HK-2 (cell line): ENCODE data around the gene MRPL40.
"Not testable (repeated sequence)": the region's sequence is repeated elsewhere in the genome, so short reads cannot be mapped to it uniquely, and the experiment has no call there.

ENCODE experiments used
- DNase-seq: peaks from one replicate; pipeline ENCODE4 v3.0.0-alpha.2; 2018; ENCODE audit not compliant: unreplicated experiment

Gene MRPL40

DNA sequence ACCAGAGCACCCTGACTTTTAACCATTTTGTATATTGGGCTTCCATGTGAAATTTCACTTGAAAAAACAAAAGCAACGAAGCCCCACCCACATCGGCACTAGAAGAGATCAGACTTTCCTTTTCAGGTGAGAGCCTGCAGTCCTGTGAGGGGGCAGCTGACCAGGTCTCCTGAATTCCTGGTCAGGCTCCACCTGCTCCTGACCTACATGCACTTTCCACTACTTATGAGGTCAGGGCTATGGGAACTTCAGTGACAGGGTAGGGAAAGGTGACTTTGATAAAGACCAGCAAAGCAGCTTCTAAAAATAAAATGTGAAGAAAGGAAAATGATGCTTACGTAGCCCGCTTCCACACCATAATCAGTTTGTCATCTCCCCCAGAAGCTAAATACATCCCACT lies 25.5 kb upstream of the MRPL40 start:
- no peak for DNase-seq

DNA sequence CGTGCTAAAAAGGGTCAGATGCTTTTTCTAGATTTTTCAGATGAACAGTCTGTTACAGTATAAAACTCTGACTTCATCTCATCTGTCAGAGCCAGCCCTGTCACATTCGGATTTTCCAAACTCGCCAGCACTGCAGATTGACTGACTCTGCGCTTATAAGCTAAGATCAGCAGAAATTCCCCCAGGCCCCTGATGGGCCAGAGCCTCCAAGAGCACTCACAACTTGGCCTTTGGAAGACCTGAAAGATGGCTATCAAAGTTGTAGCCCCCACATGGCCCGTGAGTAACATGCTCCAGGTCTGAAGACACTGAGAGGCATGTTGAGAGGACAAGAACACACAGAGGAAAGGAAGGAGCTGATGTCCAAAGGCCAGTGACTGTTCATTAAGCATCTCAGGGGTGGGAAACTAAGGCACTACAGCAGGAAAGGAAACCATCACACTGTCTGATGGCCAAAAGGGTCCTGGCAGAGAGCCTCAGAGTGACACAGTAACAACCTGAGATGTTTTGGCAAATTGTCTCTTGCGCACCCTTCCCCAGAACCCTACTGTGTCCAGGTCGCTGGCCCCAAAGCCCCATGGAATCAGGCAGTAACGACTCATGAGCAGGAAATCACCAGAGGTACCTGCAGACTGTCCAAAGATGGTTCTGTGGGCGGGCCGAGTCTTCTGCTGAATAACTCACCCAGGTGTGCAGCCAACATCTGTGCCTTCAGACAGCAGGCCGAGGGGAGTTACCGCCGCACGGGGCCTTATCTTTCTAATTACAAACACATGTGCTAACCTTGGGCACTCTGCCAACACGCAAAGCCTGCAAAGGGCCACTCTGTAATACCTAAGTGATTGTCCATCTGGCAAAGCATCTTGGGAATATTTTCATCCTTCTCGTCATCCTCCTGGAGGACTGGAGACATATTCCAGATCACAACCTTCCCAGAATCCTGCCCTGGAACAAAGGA lies 24.4 kb upstream of the MRPL40 start:
- no peak for DNase-seq

DNA sequence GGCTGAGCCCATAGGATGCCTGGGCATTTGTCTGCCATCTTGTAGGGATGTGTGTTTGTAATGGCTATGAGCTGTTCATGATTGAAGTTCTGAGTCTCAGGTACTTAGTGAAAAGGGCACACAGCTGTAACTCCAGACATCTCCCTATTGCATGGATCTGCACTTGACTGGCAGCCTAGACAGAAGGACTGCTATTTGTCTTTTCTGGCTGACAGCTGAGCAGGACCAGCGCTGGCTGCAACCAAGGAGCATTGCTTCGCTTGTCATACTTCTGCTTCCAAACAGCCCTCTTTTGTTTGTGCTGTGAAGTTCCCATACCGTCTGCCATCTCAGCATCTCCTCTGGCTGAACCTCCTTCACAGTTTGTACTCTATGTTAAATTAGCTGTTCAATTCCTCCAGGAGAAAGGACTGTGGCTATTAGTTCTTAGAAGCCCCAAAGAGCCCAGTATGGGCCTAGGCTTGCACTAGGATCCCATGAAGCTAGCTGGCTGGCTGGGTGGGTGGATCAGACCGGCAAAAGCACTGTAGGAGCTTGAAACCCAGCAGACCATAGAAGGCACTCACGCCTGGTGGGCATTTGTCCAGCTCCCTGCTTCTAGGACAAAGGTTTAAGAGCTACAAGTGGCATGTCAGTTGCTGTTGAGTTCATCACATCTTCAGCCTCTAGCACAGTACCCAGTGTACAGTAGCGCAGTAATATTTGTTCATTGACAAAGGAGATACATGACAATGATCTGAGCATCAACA lies 21.2 kb upstream of the MRPL40 start:
- no peak for DNase-seq

DNA sequence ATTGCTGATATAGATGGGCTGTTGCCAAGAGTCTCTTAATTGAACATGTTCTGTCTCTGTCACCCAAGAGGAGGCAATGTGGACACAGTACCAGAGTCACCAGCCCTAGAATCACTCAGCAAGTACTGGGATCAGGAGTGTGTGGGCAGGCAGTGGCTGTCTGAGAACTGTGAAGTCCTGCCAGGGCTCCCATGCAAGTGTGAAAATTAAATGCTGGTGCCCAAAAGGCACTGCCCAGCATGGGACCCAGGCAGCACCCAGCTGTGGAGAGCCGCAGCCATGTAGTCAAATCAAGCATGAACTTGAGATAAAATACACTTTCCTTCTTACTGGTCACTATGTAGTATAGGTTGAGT lies 20.7 kb upstream of the MRPL40 start:
- no peak for DNase-seq

DNA sequence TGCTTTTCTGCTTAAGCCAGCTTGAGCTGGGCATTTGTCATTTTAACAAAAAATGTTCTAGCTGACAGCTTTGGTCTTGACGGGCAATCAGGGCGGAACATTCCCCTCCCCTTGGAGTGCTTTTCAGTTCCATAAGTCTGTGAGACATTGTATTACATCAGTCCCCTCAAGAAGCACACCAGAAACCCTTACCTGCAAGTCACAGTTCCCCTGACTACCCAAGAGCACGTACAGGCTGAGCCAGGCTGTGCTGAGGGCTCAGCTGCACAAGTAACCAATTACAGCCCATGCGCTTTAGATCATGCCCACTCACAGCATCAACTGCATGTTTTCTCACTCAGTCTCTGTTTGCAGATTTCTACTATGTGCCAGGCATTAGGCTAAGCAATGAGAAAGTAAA lies 19.9 kb upstream of the MRPL40 start:
- DNase-seq, result no peak

DNA sequence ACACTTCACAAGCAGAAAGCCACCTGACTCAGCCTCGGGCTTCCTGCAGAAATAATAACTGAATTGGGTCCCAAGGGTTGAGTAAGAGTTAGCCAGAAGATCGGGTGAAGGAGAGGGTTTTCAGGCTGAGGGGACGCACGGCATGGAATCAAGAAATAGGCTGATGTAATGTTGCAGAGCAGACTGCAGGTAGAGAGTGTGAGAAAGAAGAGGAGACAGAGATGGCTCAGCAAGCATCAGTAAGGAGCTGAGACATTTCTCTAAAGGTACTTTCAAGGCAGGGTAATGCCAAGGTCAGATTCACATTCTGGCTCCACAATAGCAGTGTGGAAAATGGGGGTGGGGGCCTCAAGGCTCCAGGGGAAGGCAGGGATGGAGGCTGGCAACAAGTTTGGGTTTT lies 19.4 kb upstream of the MRPL40 start:
- no peak for DNase-seq

DNA sequence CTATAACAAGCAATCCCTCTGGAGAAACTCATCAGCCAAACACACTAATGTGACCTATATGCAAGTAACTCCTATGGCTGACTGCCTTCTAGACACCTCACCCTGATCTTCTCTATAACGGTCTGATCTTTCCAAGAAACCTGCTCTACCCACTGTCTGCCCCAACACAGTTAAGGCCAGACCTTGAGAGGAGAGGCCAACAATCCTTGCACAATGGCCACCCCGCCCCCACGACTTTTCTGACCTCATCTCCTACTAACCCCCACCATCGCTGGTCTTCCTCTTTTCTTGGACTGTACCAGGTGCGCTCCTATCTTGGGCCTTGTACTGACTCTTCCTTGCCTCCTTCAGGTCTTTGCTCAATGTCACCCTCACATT lies 13.3 kb upstream of the MRPL40 start:
- no peak for DNase-seq

DNA sequence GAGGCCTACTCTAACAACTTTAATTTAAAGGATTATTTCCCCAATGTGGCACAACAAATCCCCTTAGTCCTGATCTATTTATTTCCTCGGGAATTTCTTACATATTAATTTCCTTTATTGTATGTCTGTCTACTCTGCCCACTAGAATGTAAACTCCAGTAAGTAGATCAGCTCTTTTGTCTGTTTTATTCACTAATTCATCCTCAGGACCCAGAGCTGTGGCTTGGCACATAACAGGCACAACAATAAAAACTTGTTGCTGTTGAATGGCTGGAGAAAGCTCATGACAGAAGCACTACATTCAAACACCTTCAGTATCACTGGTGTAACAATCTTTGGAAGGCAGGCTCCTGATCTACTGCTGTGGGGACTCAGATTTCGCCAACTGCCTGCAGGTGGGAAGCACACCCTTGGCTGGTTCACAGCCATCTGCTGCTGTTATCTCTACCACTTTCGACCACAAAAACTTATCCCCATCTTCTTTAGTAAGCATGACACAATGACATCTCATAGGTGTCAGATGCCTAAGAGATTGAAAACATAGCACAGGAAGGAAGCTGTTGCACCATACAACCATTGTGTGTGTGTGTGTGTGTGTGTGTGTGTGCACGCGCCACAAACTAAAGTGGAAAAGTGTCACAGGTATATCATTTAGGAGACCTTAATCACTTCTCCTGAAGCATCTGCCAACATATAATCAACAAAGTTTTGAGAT lies 12.7 kb upstream of the MRPL40 start:
- no peak for DNase-seq

DNA sequence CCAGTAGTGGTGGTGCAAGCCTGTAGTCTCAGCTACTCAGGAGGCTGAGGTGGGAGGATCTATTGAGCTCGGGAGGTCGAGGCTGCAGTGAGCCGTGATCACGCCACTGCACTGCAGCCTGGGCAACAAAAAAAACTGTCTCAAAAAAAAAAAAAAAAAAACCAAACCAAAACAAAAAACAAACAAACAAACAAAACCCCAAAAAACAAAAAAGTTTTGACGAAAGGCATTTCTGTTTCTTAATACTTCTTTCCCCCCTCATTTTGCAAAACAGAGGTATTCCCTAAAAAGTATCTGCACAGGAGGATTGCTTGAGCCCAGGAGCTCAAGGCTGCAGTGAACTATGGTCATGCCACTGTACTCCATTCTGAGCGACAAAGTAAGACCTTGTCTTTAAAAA lies 12.0 kb upstream of the MRPL40 start:
- no peak for DNase-seq

DNA sequence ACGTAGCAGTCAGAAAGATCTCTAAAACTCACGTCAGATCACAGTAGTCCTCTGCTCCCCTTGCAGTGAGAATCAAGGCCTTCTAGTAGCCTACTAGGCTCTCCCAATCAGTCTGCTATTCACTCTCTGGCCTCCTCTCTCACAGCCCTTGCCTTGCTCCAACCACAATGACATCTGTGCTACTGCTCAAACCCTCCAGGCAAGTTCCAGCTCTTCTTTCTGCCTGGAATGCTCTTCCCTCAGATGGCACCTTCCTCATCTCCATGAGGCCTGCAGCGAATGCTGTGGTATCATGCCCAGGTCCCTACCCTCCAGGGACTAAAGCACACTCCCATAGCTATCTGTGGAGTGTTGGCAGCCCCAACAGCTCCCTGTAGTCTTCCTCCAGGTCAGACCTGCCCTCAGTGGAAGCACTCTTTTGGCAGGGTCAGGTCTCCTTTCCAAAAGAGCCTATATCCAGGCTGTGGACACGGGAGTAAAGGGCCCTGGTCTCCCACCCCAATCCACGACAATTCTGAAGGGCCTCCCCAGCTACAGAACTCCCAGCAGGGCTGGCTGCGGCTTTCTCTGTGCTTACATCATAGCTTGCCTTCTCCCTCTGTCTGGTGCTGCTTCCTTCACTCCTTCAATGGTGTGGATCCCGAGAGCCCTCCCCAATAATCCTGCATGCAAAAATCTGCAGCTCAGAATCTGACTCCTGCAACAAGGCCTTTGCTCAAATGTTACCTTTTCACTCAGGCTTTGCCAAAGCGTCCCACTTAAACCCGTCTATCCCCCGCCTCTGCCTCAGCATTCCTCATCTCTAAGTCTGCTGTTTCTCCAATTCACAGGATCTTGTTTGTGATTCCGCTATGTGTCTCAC lies 9.7 kb upstream of the MRPL40 start:
- no peak for DNase-seq

DNA sequence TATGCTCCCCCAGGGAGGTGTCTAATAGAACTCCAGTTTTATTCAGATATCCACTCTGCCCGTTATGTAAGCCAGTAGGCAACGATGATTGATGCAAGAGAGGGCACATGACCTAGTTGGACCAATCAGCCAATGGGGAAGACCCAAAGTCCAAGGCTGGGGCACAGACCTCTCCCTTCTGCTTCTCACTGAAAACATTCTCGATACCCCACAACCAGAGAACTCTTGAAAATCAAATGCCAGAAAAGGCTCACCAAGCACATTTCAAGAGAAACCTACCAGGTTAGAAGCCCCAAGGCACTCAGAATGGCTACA lies 8.2 kb upstream of the MRPL40 start:
- DNase-seq, result no peak

DNA sequence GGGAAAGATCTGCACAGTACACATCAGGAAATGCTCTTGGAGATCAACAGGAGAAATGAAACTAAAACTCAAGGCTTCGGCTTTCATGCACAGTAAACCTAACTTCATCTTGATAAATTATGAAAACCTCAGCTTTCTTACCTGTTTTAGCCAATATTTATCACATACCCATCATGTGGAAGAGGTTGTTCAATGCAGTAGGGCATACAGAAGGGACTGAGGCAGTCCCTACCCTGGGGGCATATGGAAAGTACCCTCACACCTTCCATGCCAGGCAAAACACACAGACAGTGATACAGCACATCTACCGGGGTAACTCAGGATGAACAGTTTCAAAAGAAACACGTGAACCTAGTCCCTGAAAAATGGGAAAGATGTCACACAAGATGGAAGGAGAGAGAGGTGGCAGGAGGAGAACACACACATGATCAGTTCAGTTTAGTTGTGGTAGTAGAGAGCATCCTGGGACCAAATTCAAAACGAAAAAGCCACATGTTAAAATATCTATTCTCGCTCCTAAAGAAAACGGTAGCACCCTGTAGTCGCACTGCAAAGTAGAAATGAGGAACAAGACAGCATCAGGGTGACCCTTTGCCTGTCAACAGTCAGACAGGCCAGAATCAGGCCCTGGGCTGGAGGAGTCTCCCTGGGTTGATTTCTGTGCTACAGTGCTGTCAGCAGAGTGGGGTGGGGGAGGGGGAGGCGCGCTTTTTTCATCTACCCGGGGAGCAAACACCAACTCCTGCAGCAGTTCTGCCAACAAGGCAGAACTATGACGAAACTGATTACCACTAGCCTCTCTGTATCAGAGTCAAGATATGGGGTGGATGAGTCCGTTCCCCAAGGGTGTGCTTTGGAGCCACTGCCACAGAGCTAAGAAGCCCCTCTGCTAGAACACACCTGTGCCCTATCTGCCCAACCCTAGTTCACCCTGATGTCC lies 2.1 kb upstream of the MRPL40 start:
- no peak for DNase-seq

DNA sequence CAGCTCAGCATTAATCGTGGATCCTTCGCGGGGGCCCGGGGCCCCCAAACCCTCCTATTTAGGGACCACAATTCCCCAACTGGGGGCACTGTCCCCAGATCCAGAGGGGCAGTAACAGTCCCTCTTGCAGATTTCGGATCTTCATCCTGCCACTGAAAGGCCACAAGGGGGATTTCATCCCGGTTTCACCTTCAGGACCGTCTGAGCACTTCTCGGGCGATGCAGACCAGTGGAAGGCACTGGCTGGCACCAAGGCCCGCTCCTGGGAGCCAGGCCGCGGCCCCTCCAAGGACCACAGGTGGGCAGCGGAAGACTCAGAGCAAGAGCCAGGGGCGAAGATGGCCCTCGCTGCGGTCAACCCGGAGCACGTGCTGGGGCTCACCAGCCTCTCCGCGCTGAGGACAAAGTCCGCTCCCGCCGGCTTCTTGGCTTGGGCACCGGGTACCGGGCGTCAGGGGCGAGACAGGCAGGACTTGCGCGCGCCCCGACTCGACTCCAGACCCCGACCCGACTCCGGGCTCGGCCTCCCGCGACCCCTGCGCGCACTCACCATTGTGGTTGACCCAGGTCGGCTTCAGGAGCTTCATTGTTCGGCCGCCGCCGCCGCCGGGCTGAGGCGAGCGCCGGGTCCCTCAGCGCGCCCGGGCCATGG lies 1.3 kb upstream of the MRPL40 start:
- DNase-seq, result peak; percentile 26

DNA sequence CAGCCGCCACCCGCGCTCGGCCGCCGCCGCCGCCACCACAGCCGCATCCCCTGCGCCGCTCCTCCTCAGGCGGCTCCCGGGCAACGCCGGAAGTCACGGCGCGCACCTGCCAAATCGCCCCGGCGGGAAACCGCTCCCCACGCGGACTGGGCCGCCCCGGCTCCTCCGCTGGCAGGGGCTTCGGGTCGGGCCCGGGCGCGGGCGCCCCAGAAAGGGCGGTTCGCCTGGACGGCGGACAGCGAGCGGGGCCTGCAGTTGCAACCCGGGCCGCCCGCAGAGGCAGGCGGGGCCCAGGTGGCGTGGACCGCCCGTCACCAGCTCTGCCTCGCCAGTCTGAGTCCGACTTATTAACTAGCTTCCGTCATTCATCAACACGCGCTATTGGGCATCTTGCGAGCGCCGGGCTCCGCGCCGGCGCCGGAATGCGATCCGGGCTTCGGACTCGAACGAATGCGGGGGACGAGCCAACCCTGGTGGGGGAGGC lies 654 bp upstream of the MRPL40 start, which contains the start of gene HIRA:
HIRA (minus strand) TSS at position 85 of the 484 bp plus-strand sequence. CDS start 257 bp downstream, outside the sequence.
- peak; percentile 78 for DNase-seq

DNA sequence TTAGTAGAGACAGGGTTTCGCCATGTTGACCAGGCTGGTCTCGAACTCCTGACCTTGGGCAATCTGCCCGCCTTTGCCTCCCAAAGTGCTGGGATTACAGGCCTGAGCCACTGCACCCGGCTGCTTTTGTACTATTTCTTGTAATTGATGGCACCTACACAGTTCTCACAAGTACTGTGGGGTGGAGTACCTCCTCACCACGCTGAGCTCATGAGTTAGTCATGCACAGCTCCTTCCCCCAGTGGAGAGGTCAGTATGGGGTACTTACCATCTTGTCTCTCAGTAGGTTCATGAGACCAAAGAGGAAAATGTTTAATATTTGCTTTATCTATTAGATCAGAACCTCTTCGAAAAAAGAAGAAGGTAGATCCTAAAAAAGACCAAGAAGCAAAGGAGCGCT lies 2.1 kb downstream of the MRPL40 start:
- no peak for DNase-seq

DNA sequence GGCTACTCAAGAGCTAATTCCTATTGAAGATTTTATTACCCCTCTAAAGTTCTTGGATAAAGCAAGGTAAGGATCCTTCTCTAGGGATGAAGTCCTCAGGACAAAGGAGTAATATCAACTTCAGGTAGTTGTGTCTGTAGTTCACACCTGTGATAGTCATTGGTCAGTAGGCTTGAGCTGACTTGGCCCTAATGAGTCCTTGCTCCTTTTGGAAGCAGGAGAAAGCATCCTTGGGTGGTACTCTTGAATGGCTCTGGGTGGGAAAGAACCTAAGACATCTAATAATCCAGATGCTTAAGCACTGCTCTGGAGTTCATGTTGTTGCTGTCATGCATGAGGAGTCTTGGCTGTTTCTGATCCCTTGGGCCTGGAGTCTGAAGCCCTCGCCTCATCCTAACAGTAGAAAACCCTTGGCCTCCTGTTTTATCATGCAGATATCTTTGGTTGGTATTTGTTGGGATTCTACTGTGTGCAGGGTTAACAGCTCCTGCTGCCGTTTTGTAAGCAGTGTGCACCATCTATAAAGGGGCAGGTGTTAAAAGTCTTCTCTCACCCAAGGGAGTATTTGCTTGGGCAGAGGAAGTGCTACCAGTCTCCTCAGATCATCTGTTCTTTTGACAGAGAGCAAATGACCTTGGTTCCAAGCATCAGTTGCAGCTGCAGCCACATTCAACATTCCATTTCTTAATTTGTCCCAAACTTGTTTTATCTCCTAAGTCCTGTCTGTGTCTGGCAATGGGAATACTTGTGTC lies 2.7 kb downstream of the MRPL40 start:
- DNase-seq, result no peak

DNA sequence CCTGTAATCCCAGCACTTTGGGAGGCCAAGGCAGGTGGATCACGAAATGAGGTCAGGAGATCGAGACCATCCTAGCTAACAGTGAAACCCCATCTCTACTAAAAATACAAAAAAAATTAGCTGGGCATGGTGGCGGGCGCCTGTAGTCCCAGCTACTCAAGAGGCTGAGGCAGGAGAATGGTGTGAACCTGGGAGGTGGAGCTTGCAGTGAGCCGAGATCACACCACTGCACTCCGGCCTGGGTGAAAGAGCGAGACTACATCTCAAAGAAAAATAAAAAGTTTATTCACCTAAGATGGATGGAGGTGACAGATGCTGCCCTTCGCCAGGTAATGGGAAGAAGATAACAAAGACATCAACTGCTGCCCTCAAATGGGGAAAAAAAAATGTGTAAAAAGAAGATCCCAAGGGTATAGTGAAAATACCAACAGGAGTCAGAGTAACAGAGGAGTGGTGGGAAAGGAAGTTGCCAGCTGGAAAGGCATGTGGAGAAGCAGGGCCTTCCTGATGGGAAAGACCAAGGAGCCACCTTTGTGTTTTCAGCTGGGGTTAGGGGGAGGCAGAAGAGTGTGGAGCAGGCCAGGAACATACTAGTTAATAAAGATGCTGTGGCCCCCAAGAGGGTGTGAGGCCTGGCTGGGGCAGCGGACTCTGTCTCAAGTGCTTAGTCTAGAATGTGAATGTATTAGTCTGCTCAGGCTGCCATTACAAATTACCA lies 4.3 kb downstream of the MRPL40 start:
- DNase-seq, result not testable (repeated sequence)

DNA sequence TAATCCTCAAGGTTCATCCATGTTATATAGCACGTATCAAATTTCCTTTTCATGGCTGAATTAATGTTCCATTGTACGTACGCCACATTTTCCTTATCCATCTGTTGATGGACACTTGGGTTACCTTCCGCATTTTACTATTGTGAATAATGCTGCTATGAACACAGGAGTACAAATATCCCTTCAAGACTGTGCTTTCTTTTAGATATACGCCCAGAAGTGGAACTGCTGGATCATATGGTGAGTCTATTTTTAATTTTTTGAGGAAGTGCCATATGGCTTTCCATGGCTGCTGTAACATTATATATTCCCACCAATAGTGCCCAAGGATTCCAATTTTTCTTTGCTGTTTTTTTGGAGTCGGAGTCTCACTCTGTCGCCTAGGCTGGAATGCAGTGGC lies 6.0 kb downstream of the MRPL40 start:
- no peak for DNase-seq
